GM12878 (cell line): Measurements from ENCODE around the gene TSKU. TPM values are rescaled to one million over a fixed set of nuclear protein-coding genes. Genes with fewer than 3 reads are reported as not detected.

ENCODE experiments used
- ATAC-seq: fragments of 200-7000 bp; cut with Tn5 transposase; 3 replicates; pipeline ENCODE4 v1.9.1; 2020; ENCODE audit warnings: mild to moderate bottlenecking, moderate library complexity
- BruUV-seq: library from RNA; stranded (reverse); fragments of 400-500 nt; replicated peaks from 2 replicates; lab custom pipeline; 2021; lab: Mats Ljungman, UMichigan
- CTCF ChIA-PET: fragments of 300-600 bp; sonication (Branson Sonifier 250); formaldehyde crosslinking; extraction: SDS; loops from one replicate; lab custom pipeline; 2021; ENCODE audit warnings: inconsistent platforms; lab: Yijun Ruan, JAX
- POLR2A ChIA-PET: fragments of 350-600 bp; formaldehyde crosslinking; extraction: SDS; loops from one replicate; lab custom pipeline; 2021; ENCODE audit warnings: inconsistent platforms; lab: Charles Lee
- RAD21 ChIA-PET: fragments of 300-600 bp; sonication (Branson Sonifier 250); formaldehyde crosslinking; loops from one replicate; lab custom pipeline; 2023; ENCODE audit warnings: antibody characterized with exemption; ENCODE audit not compliant: unreplicated experiment; lab: Charles Lee
- SMC1A ChIA-PET: fragments of 300-600 bp; sonication (Branson Sonifier 250); formaldehyde crosslinking; loops from one replicate; lab custom pipeline; 2023; ENCODE audit not compliant: unreplicated experiment, uncharacterized antibody; lab: Charles Lee
- DNase-seq: peaks from one replicate; pipeline ENCODE4 v3.0.0-alpha.2; 2011; ENCODE audit warnings: low read depth, low spot score
- FAIRE-seq: peaks from 3 replicates; lab custom pipeline; 2011; peaks lifted over from hg19 to GRCh38; lab: Jason Lieb, UNC
- H2AFZ ChIP-seq: 2 replicates; pipeline ENCODE4 v1.6.0; 2011; ENCODE audit warnings: low read depth, low read length, control low read depth; ENCODE audit not compliant: control insufficient read depth
- H3K27ac ChIP-seq: 2 replicates; pipeline ENCODE4 v1.5.1; 2011; ENCODE audit warnings: control low read depth; ENCODE audit not compliant: control insufficient read depth, insufficient read depth
- H3K27me3 ChIP-seq, 2 experiments: replicated peaks in 1 of 2; 2 replicates each; pipeline versions ENCODE4 v1.6.0 to v1.6.1; 2011; ENCODE audit warnings: low read length in 1 of 2; ENCODE audit not compliant: control insufficient read depth in 2 of 2, insufficient read depth in 2 of 2
- H3K36me3 ChIP-seq, 2 experiments: 2 replicates each; pipeline ENCODE4 v1.5.1; 2011; ENCODE audit warnings: low read length in 1 of 2; ENCODE audit not compliant: control insufficient read depth in 2 of 2, insufficient read depth in 2 of 2
- H3K4me1 ChIP-seq: 2 replicates; pipeline ENCODE4 v1.6.1; 2011; ENCODE audit warnings: mild to moderate bottlenecking, low read length, moderate library complexity, mixed read lengths; ENCODE audit not compliant: control insufficient read depth, insufficient read depth
- H3K4me2 ChIP-seq: 2 replicates; pipeline ENCODE4 v1.6.0; 2011; ENCODE audit warnings: control low read depth; ENCODE audit not compliant: control insufficient read depth, insufficient read depth
- H3K4me3 ChIP-seq: fragments of 200-600 bp; sonication (generic); 2 replicates; pipeline ENCODE4 v1.5.1; 2016
- H3K79me2 ChIP-seq: 2 replicates; pipeline ENCODE4 v1.6.0; 2011; ENCODE audit warnings: low read length; ENCODE audit not compliant: control insufficient read depth, insufficient read depth
- H3K9ac ChIP-seq: 2 replicates; pipeline ENCODE4 v1.8.0; 2011; ENCODE audit warnings: low read length, control low read depth, mixed read lengths; ENCODE audit not compliant: control insufficient read depth, insufficient read depth
- H3K9me3 ChIP-seq: replicated peaks from 3 replicates; pipeline ENCODE4 v1.5.1; 2011; ENCODE audit warnings: mild to moderate bottlenecking, low read length; ENCODE audit not compliant: control insufficient read depth, insufficient read depth
- H4K20me1 ChIP-seq: 2 replicates; pipeline ENCODE4 v1.6.0; 2011; ENCODE audit not compliant: control insufficient read depth, insufficient read depth
- BCL3 ChIP-seq: IDR thresholded peaks from 2 replicates; pipeline ENCODE4 v1.6.1; 2011; ENCODE audit warnings: borderline replicate concordance, low read depth, mild to moderate bottlenecking, moderate library complexity, low read length; ENCODE audit not compliant: insufficient read depth, poor library complexity, severe bottlenecking
- ESRRA ChIP-seq: IDR thresholded peaks from 2 replicates; pipeline ENCODE4 v1.6.1; 2012; ENCODE audit warnings: mild to moderate bottlenecking, low read length, improper control_type of control experiment
- GATAD2B ChIP-seq: fragments of 450-650 bp; conservative IDR thresholded peaks from 2 replicates; pipeline ENCODE4 v1.6.1; 2017; ENCODE audit warnings: low read depth, mild to moderate bottlenecking, moderate library complexity
- HCFC1 ChIP-seq: fragments of 150-350 bp; IDR thresholded peaks from 2 replicates; pipeline ENCODE4 v1.6.1; 2014; ENCODE audit warnings: low read length
- REST ChIP-seq: IDR thresholded peaks from 2 replicates; pipeline ENCODE4 v1.6.1; 2012; ENCODE audit warnings: mild to moderate bottlenecking, low read depth, low read length
- SREBF1 ChIP-seq: IDR thresholded peaks from 2 replicates; pipeline ENCODE4 v1.6.1; 2012; ENCODE audit warnings: mild to moderate bottlenecking, low read length
- TAF1 ChIP-seq: IDR thresholded peaks from 2 replicates; pipeline ENCODE4 v1.6.1; 2011; ENCODE audit warnings: mild to moderate bottlenecking, low read depth, low read length, borderline replicate concordance
- TARDBP ChIP-seq: IDR thresholded peaks from 2 replicates; pipeline ENCODE4 v1.6.1; 2016; ENCODE audit warnings: borderline replicate concordance
- ZZZ3 ChIP-seq: IDR thresholded peaks from 2 replicates; pipeline ENCODE4 v1.6.1; 2011; ENCODE audit warnings: low read depth; ENCODE audit not compliant: control insufficient read depth, insufficient read length
- WGBS: methylation state at CpG from one replicate; pipeline ENCODE4 v1.1.6; 2016; ENCODE audit warnings: low lambda C conversion rate; ENCODE audit not compliant: insufficient replicate concordance, insufficient coverage; ENCODE audit errors: missing lambda C conversion rate; 5-methylcytosine and 5-hydroxymethylcytosine counted together
- in situ Hi-C: fragments of 300-500 bp; cut with MboI; formaldehyde crosslinking; loops from 9 replicates; pipeline ENCODE4 v1.14.3; 2018; ENCODE audit warnings: mixed read lengths
- intact Hi-C: fragments of 100-400 bp; cut with micrococcal nuclease; formaldehyde crosslinking; loops from one replicate; pipeline ENCODE4 v1.14.2; 2022; ENCODE audit not compliant: unreplicated experiment
- polyA plus RNA-seq, 11 experiments: library from polyadenylated mRNA; depleted of rRNA in 4 of 11; unstranded in 6 of 11; stranded (reverse) in 5 of 11; fragments of >200 nt; fragmentation: Nextera tagmentation in 4 of 11; fragmentation: Illumina TruSeq in 1 of 11; extraction: Ambion mirVana in 4 of 11; extraction: Trizol in 1 of 11; gene quantifications; 1 replicate in 1 of 11; 2 replicates in 10 of 11; pipeline versions ENCODE4 v1.2.1 to v1.2.3, GENCODE V29; 2011 to 2016; ENCODE audit warnings: inconsistent platforms in 2 of 11, missing spikeins in 2 of 11, low read depth in 1 of 11
- total RNA-seq, 4 experiments: library from RNA; depleted of rRNA in 3 of 4; stranded (reverse); fragments of >200 nt in 3 of 4; fragmentation: Illumina TruSeq in 1 of 4; extraction: Trizol in 1 of 4; gene quantifications; 2 replicates each; pipeline versions ENCODE4 v1.2.1 to v1.2.3, GENCODE V29; 2013 to 2021
- TF ChIP-seq, protein P1 (sequence below): IDR thresholded peaks from 2 replicates; pipeline ENCODE4 v1.6.1; 2012; ENCODE audit warnings: improper control_type of control experiment, low read depth, low read length; ENCODE audit not compliant: insufficient replicate concordance

The TSKU gene
- total and polyA plus RNA-seq, 10 of the 15 experiments (the other 5 are each of a cell fraction or from before 2014, with no cell fraction given): 0.04 to 1.5 (median 0.62) TPM

- SMC1A ChIA-PET: no interaction called here
- intact Hi-C loops: no loop called here
- CTCF ChIA-PET: no interaction called here
- ATAC-seq: no peak
- Histone ChIP-seq H3K36me3 (no peaks in the 10 kb centered on the region), H3K4me2 (no peak overlapping the region), H3K79me2 (no peaks in the 10 kb centered on the region), H3K9ac (no peak overlapping the region), H2AFZ (no peak overlapping the region), H3K4me3 (no peak overlapping the region), H3K9me3 (no peaks in the 10 kb centered on the region), H3K4me1 (no peaks in the 10 kb centered on the region), H3K27me3 (no peaks in the 10 kb centered on the region), H3K27ac (no peak overlapping the region), H4K20me1 (no peaks in the 10 kb centered on the region)
- RAD21 ChIA-PET: no interaction called here
- in situ Hi-C loops: no loop called here
- DNase-seq: no peak
- 30% methylated on average over 10 of the region's 12 CpGs for WGBS
- POLR2A ChIA-PET: no interaction called here
- no TSS peak for BruUV-seq
- FAIRE-seq: no peak
- no peak for TF ChIP-seq SREBF1
- TF ChIP-seq HCFC1: no peak
- TF ChIP-seq TAF1: no peak
- TF ChIP-seq GATAD2B: no peak
- TF ChIP-seq, protein P1, sequence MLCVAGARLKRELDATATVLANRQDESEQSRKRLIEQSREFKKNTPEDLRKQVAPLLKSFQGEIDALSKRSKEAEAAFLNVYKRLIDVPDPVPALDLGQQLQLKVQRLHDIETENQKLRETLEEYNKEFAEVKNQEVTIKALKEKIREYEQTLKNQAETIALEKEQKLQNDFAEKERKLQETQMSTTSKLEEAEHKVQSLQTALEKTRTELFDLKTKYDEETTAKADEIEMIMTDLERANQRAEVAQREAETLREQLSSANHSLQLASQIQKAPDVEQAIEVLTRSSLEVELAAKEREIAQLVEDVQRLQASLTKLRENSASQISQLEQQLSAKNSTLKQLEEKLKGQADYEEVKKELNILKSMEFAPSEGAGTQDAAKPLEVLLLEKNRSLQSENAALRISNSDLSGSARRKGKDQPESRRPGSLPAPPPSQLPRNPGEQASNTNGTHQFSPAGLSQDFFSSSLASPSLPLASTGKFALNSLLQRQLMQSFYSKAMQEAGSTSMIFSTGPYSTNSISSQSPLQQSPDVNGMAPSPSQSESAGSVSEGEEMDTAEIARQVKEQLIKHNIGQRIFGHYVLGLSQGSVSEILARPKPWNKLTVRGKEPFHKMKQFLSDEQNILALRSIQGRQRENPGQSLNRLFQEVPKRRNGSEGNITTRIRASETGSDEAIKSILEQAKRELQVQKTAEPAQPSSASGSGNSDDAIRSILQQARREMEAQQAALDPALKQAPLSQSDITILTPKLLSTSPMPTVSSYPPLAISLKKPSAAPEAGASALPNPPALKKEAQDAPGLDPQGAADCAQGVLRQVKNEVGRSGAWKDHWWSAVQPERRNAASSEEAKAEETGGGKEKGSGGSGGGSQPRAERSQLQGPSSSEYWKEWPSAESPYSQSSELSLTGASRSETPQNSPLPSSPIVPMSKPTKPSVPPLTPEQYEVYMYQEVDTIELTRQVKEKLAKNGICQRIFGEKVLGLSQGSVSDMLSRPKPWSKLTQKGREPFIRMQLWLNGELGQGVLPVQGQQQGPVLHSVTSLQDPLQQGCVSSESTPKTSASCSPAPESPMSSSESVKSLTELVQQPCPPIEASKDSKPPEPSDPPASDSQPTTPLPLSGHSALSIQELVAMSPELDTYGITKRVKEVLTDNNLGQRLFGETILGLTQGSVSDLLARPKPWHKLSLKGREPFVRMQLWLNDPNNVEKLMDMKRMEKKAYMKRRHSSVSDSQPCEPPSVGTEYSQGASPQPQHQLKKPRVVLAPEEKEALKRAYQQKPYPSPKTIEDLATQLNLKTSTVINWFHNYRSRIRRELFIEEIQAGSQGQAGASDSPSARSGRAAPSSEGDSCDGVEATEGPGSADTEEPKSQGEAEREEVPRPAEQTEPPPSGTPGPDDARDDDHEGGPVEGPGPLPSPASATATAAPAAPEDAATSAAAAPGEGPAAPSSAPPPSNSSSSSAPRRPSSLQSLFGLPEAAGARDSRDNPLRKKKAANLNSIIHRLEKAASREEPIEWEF: no peak
- no peak for TF ChIP-seq BCL3
- TF ChIP-seq ZZZ3: no peak
- no peak for TF ChIP-seq TARDBP
- no peak for TF ChIP-seq ESRRA
- no peak for TF ChIP-seq REST
These were observed 11.5 kb downstream of the TSKU start for GRCh38 chr11:76794371-76795289.
